Measurements from ENCODE around the gene SLC22A14.
"Not testable (repeated sequence)": the region's sequence is repeated elsewhere in the genome, so short reads cannot be mapped to it uniquely, and the experiment has no call there.

DNA sequence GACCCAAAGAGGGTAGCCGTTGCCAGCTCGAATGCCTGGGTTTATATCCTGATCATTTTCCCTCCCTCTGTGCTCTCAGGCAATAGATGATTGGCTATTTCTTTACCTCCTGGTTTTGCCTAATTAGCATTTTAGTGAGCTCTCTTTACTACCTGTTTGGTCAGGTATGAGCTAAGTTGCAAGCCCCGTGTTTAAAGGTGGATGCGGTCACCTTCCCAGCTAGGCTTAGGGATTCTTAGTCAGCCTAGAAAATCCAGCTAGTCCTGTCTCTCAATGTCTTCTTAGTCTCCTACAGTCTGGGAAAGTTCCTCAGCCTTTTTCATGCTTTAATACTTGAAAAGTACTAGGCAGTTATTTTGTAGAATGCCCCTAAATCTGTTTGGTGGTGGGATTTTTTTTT, 15.0 kb downstream of the SLC22A14 start:
- TF ChIP-seq, protein P1, sequence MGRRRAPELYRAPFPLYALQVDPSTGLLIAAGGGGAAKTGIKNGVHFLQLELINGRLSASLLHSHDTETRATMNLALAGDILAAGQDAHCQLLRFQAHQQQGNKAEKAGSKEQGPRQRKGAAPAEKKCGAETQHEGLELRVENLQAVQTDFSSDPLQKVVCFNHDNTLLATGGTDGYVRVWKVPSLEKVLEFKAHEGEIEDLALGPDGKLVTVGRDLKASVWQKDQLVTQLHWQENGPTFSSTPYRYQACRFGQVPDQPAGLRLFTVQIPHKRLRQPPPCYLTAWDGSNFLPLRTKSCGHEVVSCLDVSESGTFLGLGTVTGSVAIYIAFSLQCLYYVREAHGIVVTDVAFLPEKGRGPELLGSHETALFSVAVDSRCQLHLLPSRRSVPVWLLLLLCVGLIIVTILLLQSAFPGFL (CRISPR knock-in tag; IDR thresholded peaks at IDR 0.05; ENCODE audit: borderline replicate concordance): not testable (repeated sequence)
- TF ChIP-seq, protein P2, sequence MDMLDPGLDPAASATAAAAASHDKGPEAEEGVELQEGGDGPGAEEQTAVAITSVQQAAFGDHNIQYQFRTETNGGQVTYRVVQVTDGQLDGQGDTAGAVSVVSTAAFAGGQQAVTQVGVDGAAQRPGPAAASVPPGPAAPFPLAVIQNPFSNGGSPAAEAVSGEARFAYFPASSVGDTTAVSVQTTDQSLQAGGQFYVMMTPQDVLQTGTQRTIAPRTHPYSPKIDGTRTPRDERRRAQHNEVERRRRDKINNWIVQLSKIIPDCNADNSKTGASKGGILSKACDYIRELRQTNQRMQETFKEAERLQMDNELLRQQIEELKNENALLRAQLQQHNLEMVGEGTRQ (CRISPR knock-in tag; IDR thresholded peaks at IDR 0.05): not testable (repeated sequence)
- not testable (repeated sequence) for TF ChIP-seq MXD4 (CRISPR knock-in tag; IDR thresholded peaks at IDR 0.05; ENCODE audit: borderline replicate concordance); ZNF232 (CRISPR knock-in tag; IDR thresholded peaks at IDR 0.05); TCF7 (CRISPR knock-in tag; IDR thresholded peaks at IDR 0.05; ENCODE audit: low read depth); IRF2 (CRISPR knock-in tag; IDR thresholded peaks at IDR 0.05; ENCODE audit: borderline replicate concordance, low read depth); CREM (CRISPR knock-in tag; IDR thresholded peaks at IDR 0.05)
- TF ChIP-seq, protein P3, sequence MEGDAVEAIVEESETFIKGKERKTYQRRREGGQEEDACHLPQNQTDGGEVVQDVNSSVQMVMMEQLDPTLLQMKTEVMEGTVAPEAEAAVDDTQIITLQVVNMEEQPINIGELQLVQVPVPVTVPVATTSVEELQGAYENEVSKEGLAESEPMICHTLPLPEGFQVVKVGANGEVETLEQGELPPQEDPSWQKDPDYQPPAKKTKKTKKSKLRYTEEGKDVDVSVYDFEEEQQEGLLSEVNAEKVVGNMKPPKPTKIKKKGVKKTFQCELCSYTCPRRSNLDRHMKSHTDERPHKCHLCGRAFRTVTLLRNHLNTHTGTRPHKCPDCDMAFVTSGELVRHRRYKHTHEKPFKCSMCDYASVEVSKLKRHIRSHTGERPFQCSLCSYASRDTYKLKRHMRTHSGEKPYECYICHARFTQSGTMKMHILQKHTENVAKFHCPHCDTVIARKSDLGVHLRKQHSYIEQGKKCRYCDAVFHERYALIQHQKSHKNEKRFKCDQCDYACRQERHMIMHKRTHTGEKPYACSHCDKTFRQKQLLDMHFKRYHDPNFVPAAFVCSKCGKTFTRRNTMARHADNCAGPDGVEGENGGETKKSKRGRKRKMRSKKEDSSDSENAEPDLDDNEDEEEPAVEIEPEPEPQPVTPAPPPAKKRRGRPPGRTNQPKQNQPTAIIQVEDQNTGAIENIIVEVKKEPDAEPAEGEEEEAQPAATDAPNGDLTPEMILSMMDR (IDR thresholded peaks at IDR 0.05): not testable (repeated sequence)
- TF ChIP-seq, protein P4, sequence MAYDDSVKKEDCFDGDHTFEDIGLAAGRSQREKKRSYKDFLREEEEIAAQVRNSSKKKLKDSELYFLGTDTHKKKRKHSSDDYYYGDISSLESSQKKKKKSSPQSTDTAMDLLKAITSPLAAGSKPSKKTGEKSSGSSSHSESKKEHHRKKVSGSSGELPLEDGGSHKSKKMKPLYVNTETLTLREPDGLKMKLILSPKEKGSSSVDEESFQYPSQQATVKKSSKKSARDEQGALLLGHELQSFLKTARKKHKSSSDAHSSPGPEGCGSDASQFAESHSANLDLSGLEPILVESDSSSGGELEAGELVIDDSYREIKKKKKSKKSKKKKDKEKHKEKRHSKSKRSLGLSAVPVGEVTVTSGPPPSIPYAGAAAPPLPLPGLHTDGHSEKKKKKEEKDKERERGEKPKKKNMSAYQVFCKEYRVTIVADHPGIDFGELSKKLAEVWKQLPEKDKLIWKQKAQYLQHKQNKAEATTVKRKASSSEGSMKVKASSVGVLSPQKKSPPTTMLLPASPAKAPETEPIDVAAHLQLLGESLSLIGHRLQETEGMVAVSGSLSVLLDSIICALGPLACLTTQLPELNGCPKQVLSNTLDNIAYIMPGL (CRISPR knock-in tag; IDR thresholded peaks at IDR 0.05): not testable (repeated sequence)
